AG20443 (cell line): Measurements from ENCODE around the gene KDM2A.
"Not testable (repeated sequence)": the region's sequence is repeated elsewhere in the genome, so short reads cannot be mapped to it uniquely, and the experiment has no call there.

Experiments
- DNase-seq: peaks from one replicate; pipeline ENCODE4 v3.0.0; 2012; ENCODE audit warnings: low spot score, mixed read lengths

The KDM2A gene

GRCh38 chr11:67117672-67118180 is 1.3 kb upstream of the KDM2A start:
- DNase-seq = peak; percentile 66

GRCh38 chr11:67118181-67118766 is 789 bp upstream of the KDM2A start:
- peak; percentile 63 for DNase-seq

- peak; percentile 66 for DNase-seq
These were observed 725 bp downstream of the KDM2A start for GRCh38 chr11:67119585-67120391.

GRCh38 chr11:67120456-67120855 is 1.4 kb downstream of the KDM2A start:
- DNase-seq = no peak

- DNase-seq = no peak
These were observed 2.0 kb downstream of the KDM2A start for GRCh38 chr11:67120881-67121710.

GRCh38 chr11:67123801-67124200 is 4.7 kb downstream of the KDM2A start:
- not testable (repeated sequence) for DNase-seq

GRCh38 chr11:67126243-67126642 is 7.2 kb downstream of the KDM2A start:
- DNase-seq = not testable (repeated sequence)

DNA sequence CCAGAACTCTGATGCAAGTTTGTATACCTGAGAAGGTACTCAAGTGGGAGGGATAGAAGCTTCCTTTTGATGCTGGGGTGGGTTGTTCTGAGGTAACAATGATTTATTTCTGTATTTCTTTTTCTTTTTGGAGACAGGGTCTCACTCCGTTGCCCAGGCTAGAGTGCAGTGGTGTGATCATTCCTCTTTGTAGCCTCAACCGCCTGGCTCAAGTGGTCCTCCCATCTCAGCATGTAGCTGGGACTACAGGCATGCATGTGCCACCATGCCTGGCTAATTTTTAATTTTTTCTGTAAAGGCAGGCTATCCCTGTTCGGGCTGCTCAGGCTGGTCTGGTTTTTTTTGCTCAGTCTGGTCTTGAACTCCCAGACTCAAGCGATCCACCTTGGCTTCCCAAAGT is 7.9 kb downstream of the KDM2A start:
- DNase-seq = no peak

GRCh38 chr11:67130861-67131260 is 11.8 kb downstream of the KDM2A start:
- DNase-seq = not testable (repeated sequence)

GRCh38 chr11:67136156-67136555 is 17.1 kb downstream of the KDM2A start:
- no peak for DNase-seq

- no peak for DNase-seq
These were observed 19.9 kb downstream of the KDM2A start for GRCh38 chr11:67138922-67139321.

DNA sequence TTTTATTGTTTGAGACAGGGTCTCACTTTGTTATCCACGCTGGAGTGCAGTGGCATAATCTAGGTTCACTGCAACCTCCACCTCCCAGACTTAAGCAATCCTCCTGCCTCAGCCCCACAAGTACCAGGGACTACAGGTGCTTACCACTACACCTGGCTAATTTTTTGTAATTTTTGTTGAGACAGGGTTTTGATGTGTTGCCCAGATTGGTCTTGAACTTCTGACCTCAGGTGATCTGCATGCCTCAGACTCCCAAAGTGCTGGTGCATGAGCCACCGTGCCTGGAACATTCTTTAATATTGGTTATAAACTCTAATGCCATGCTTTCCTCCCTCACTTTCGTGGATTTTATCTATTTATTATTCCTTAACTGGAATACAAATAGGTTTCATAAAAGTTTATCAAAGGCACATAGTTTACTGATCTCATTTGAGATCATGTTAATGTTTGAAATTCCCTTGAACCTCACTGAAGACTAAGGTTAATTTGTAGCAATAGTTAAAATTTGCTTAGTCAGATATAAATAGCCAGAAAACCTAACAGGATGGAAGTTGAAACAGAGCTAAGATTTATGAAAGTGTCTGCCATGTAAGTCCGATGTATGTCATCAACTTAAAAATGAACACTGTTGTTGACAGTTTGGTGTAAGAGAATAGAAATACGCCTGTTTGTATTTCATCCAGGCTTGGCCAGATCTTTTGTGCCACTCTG is 27.6 kb downstream of the KDM2A start:
- no peak for DNase-seq

GRCh38 chr11:67153971-67154370 is 34.9 kb downstream of the KDM2A start:
- no peak for DNase-seq

GRCh38 chr11:67154726-67155125 is 35.7 kb downstream of the KDM2A start:
- DNase-seq = no peak

GRCh38 chr11:67157691-67158090 is 38.6 kb downstream of the KDM2A start:
- DNase-seq = no peak

- no peak for DNase-seq
These were observed 39.2 kb downstream of the KDM2A start for GRCh38 chr11:67158221-67158620.

- no peak for DNase-seq
These were observed 41.0 kb downstream of the KDM2A start for GRCh38 chr11:67160045-67160444.

DNA sequence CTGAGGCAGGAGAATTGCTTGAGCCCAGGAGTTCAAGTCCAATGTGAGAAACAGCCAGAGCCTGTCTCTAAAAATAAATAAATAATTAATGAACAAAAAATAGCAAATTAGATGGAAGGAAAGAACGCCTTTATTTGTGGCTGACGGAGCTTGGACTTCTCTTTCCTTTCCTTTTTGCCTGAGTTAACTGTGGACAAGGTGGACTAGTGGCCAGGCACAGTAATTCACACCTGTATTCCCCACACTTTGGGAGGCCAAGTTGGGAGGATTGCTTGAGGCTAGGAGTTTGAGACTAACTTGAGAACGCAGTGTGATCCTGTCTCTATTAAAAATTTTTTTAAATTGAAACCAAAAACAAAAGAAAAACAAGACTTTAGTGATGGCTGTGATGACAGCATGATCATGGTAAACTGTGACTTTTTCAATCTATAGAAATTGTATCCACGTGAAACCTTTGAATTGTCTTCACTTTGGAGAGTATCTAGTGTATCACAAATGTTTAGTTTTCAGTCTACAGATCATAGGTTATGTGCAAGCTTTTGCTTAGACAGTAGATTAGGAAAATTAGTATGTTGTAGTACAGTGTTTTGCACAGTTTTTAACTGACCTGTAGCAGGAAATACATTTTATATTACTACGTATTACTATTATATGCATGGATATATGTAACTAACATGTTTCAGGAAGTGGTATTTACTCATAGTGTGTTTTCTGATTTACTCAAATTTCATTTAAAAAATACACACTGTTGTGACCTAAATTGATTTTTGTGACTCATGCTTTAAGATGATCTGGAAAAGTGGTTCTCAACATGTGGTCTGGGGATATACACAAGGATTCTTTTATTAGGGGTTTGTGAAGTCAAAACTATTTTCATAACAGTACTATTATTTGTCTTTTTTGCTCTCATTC is 42.1 kb downstream of the KDM2A start:
- no peak for DNase-seq

GRCh38 chr11:67163006-67163405 is 43.9 kb downstream of the KDM2A start:
- DNase-seq = no peak

DNA sequence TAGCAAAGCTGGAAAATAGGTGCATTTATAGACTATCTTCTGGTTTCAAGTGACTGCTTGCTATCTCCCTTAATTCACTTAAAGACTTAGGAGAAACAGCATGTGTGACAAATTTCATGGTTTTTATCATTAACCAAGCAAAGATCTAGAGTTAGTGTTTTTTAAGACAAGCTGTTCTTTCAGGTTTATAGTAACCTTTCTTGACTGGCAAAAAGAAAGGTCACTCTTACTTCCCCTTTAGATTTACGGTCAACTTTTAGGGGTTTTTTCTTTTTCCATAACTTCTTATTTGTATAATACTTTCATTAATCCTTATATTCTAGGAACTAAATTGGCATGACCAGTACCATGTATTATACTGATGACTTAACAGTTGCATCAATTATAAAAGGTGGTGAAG is 46.6 kb downstream of the KDM2A start:
- no peak for DNase-seq

DNA sequence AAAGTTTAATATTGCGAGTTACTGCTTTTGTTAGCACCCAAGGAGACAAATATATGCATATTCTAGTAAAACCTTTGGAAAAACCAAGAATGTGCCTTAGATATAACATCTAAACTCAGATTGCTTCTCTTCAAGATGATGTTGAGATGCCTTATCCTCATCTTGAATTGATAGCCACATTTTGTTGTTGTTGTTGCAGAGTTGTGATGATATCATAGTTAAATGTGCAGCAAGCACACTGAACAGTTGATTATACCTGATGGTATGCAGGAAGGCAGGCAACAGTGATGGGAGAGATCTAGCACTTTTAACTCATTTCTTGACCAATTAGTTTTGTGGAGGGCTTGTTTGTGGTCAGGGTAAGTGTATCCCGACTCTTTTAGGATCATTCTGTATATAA is 48.0 kb downstream of the KDM2A start:
- DNase-seq = peak; percentile 11
